GM18499 (cell line): ENCODE data around the gene BTBD17.

Experiments used
- ATAC-seq: cut with Tn5 transposase; IDR thresholded peaks from one replicate; pipeline ENCODE4 v1.9.1; 2021; ENCODE audit warnings: moderate number of reproducible peaks; ENCODE audit not compliant: insufficient read depth, unreplicated experiment

The BTBD17 gene

GRCh38 chr17:74307984-74308773 is 53.5 kb downstream of the BTBD17 start:
- no peak for ATAC-seq
